Stimulated activated CD4-positive, alpha-beta T cell treated with anti-CD3 and anti-CD28 coated beads, Interleukin-4, amount 100 ng/mL, for 48 hours (primary cell): Measurements from ENCODE around the gene IMPG2.

Experiments
- DNase-seq, 2 donors: peaks; one replicate each; pipeline ENCODE4 v3.0.0-alpha.2; 2020; ENCODE audit warnings: low read depth in 2 of 2

Gene IMPG2

DNA sequence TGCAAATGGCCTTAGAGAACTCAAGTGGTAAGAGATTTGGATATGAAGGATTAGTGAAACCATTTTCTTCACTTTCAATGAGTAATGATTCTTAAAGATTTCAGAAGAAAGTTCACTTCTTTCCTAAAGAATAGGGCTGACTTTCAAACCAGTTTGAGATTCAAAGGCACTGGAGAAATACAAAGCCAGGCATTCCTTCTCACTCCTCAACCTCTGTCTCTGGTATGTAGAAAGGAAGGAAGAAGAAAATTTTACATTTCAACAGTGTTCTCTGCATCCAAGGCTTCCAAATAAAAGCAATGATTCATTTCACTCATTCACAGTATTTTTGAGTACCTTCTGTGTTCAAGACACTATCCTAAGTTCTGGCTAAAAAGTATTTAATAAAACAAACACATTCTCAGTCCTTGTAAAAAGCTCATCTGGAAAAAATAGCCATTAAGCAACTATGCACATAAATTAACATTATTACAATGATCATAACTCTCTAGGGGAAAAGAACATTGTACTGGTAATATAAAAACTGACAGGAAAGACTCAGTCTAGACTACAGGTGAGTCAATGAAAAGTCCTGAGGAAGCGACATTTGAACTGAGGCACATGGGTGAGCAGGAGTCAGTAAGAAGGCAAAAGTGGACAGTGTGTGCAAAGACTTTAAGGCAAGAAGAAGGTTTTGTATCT is 79.5 kb downstream of the IMPG2 start:
- DNase-seq = no peak

DNA sequence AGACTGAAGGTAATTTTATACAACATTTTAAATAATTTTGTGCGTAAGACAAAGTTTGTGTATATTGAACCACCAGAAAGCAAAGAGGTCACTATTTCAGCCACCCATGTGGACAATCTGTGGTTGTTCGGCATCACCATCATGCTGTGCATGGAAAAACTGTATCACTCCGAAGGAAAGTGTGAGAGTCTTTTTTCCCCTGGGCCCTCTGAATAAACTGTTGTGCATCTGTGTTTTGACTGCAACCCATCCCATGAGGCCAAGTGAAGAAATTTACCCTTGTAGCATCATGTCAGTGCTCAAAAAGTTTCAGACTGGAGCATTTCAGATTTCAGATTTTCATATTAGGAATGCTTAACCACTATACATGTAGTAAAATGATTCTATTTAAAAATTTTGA is 85.3 kb downstream of the IMPG2 start:
- no peak for DNase-seq

- no peak for DNase-seq
These were observed 89.8 kb downstream of the IMPG2 start for GRCh38 chr3:101230618-101231017.

DNA sequence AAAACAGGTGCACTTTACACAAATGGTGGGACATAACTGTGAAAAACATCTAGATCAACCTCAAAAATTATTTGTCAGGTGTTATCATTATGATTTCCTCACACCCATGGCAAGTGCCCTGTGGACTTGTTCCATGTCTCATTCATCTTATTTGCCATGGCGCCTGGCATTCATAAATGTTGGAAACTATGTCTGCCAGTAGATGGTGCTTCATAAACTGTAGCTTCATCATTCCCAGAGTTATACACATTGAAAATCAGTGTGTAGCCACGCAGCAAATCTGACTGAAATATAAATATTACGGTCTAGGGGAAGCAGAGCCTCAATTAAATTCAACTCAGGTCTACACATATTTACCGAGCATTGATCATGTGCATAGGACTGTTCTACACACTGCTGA is 90.7 kb downstream of the IMPG2 start:
- DNase-seq = no peak

DNA sequence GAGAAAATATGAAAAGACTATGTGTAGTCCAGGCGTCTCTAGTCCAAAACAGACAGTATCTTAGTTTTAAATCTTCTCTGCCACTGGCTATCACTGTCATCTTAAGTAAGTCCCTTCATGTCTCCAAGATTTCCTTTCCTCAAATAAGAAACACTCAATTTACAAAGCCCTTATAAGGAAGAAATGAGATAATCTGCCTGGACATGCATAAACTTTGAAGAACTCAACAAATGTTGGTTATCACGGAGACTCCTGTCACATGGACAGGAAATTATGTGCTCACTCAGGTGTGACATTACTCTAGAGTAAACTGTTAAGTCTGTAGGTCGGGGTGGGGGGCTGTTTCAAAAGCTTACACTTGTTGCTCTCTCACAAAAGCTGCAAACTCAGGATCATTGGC is 91.9 kb downstream of the IMPG2 start:
- no peak for DNase-seq

DNA sequence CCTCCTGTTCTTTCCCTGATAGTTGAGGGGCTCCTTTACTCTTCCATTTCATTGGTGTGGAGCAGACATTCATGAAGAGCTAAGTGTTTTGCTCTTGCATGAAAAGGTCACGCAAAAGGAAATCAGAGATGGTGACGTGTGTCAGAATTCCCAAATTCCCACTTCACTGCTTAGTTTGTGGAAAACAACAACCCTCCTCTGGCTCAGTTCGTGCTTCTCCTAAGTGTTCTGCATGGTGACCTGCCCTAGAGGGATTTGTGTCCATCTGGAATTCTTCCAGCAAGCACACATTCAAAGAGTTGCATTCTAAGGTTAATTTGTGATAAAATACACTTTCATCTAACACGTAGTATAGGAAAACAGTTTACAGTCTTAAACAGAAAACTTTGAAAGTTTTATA is 95.6 kb downstream of the IMPG2 start:
- DNase-seq = no peak

GRCh38 chr3:101223016-101223415 is 97.4 kb downstream of the IMPG2 start:
- DNase-seq = no peak

GRCh38 chr3:101219842-101220560 is 100.4 kb downstream of the IMPG2 start:
- DNase-seq = no peak

GRCh38 chr3:101217472-101218245 is 102.7 kb downstream of the IMPG2 start:
- DNase-seq = no peak

GRCh38 chr3:101216710-101217465 is 103.5 kb downstream of the IMPG2 start:
- no peak for DNase-seq

- no peak for DNase-seq
These were observed 107.6 kb downstream of the IMPG2 start for GRCh38 chr3:101212730-101213129.

- DNase-seq = no peak
These were observed 116.1 kb downstream of the IMPG2 start for GRCh38 chr3:101204246-101204645.

DNA sequence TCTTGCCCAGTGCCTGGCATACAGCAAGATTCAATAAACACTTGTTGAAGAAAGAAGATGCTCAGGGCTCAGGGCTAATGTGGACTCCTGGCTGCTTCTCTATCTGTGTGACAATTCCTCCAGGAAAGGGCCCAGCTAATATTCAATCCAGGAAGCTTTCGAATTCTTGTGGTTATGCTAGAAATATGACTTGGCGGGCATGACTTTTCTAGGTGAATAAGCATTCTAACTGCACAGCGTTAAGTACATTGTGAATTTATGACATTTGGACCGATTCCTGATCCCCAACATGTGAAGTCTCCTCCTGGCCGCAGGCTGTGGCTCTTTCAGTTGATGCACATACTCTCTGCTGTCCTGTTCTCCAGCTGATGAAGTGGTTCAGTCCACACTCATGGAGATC is 117.0 kb downstream of the IMPG2 start:
- no peak for DNase-seq

GRCh38 chr3:101202640-101203039 is 117.7 kb downstream of the IMPG2 start:
- DNase-seq = no peak

DNA sequence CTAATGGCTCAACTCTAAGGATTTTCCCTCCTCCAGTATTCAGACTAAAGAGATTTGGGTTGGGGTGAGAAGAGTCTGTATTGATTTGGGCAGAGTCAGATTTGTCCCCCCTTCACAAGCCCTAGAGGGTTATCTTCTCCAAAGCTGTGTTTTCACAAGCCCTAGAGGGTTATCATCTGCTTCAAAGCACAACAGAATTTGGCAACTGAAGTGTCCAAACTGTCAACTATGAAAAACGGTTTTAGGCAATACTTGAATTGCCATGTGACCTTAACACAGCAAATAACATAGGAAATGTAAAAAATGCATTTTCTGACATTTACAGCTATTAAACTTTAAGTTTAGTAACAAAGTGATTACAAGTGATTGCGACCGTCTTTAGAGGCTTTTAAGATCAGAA is 119.9 kb downstream of the IMPG2 start:
- no peak for DNase-seq

DNA sequence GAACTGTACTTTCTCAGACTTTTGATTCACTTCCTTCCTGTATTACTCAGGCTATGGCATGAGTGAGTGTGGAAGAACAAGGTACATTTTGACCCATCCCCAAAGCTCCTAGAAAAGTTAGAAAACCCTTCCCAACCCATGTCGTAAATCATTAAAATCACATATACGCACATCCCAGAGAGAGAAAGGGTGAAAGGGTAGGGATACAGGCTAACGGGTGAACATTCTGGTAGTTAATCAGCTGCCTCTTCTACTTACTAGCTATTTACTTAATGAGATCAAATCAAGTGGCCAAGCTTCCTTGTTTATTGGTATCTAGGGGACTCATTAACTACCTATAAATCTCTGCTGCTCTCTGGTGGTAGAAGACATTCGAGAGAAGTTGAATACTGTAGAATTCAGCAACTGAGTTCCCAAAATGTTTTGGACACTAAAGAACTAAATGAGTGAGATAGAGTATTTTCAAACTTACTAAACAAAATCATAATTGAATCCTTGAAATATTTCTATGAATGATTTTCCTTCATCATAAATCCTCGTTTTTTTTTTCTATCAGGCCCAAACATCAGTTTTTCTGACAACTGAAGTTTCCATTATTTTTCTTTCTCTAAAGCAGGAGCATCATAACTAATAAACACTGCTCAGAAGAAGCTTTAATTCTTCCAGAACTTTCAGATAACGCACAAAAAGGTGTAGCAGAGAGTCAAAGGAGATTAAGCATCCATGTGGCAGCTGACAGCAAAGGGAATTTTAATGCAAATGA is 124.2 kb downstream of the IMPG2 start:
- DNase-seq = no peak

GRCh38 chr3:101194392-101194791 is 126.0 kb downstream of the IMPG2 start:
- DNase-seq = no peak

DNA sequence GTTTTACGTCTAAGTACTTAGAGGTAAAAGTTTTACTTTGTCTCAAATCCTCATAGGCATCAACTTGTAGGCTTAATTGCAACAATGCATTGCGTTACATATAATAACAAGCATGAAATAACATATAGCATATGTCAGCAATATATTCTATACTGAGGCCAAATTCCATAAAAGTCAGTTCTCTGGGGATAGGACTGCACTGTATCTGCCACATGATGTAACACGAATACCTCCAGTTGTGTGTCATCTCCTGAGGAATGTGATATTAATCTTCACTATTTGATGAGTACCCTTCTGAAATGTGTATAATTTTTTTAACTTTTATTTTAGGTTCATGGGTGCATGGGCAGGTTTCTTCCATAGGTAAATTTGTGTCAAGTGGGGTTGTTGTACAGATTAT is 126.4 kb downstream of the IMPG2 start:
- DNase-seq = no peak

DNA sequence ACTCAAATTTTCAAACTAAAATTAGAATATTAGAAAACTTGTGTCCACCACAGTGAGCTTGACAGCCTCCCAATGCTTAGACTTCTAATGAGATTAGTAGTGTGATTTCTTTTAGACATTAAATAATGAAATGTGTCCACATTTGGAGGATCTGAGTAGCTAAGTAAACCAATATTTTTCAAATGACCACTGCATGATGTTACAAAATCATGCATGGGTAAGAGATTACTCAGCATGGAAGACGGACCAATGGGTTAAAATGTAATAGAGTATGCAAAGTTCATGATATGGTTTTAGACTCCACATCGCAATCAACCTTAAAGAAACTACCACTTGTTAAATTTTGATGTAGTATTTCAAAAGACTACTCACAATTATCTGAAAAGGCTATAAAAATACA is 130.6 kb downstream of the IMPG2 start:
- DNase-seq = no peak

DNA sequence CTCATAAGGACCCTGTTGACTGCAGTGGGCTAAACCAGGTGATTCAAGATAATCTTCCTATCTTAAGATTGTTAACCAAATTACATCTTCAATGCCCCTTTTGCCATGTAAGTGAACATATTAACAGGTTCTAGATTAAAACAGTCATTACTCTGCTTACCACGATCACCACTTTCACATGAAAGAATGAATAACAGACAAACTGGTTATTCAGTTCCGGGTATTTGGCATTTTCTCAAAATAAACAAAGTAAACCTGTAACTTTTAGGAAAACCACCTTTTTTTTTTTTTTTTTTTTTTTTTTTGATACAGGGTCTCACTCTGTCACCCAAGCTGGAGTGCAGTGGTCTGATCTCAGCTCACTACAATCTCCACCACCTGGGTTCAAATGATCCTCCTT is 131.2 kb downstream of the IMPG2 start:
- DNase-seq = no peak

DNA sequence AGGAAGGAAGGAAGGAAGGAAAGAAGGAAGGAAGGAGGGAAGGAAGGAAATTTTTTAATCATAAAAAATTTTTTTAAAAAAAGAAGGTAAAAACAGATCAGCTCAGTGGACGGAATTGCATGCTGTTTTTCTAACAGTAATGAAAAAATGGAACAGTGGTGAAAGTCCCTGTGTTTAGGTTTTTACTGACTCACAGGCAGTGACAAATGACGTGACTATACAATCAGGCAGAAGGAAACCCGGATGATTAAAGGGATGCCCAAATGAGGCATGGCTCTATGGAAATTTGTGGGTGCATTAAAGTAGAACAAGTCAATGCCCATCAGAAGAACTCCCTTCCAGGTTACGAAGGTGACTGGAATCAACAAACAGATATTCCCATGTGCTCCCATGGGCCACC is 135.0 kb downstream of the IMPG2 start:
- no peak for DNase-seq
